LNCaP clone FGC (cell line): ENCODE results near the gene MET.
"Not testable (repeated sequence)": the region's sequence is repeated elsewhere in the genome, so short reads cannot be mapped to it uniquely, and the experiment has no call there.

ENCODE experiments used
- DNase-seq: peaks from one replicate; pipeline ENCODE4 v3.0.0-alpha.2; 2011; ENCODE audit warnings: low read depth
- H3K4me3 ChIP-seq: 2 replicates; pipeline ENCODE4 v1.5.1; 2011; ENCODE audit warnings: mild to moderate bottlenecking, low read depth, low read length, control low read depth
- CTCF ChIP-seq: IDR thresholded peaks from 2 replicates; pipeline ENCODE4 v1.5.1; 2012; ENCODE audit warnings: mild to moderate bottlenecking; ENCODE audit not compliant: control insufficient read depth, insufficient read depth; ENCODE audit errors: extremely low read depth

The MET gene

GRCh38 chr7:116647861-116648260 lies 24.1 kb upstream of the MET start:
- H3K4me3 ChIP-seq: no peak overlapping the region
- DNase-seq: no peak
- TF ChIP-seq CTCF: no peak

- no peak overlapping the region for H3K4me3 ChIP-seq
- no peak for TF ChIP-seq CTCF
- no peak for DNase-seq
Observed at GRCh38 chr7:116650436-116650835, 21.6 kb upstream of the MET start.

- DNase-seq: no peak
- no peak for TF ChIP-seq CTCF
- H3K4me3 ChIP-seq: no peak overlapping the region
Observed at GRCh38 chr7:116652793-116653192, 19.2 kb upstream of the MET start.

- DNase-seq: no peak
- TF ChIP-seq CTCF: no peak
- H3K4me3 ChIP-seq: no peak overlapping the region
Observed at GRCh38 chr7:116653204-116653603, 18.8 kb upstream of the MET start.

- no peak for TF ChIP-seq CTCF
- no peak overlapping the region for H3K4me3 ChIP-seq
- no peak for DNase-seq
Observed at GRCh38 chr7:116653646-116654045, 18.4 kb upstream of the MET start.

GRCh38 chr7:116659248-116659647 lies 12.7 kb upstream of the MET start:
- not testable (repeated sequence) for H3K4me3 ChIP-seq, DNase-seq

GRCh38 chr7:116661865-116662264 lies 10.1 kb upstream of the MET start:
- no peak overlapping the region for H3K4me3 ChIP-seq
- TF ChIP-seq CTCF: no peak
- DNase-seq: no peak

- H3K4me3 ChIP-seq: no peak overlapping the region
- DNase-seq: no peak
- no peak for TF ChIP-seq CTCF
Observed at GRCh38 chr7:116663744-116664143, 8.3 kb upstream of the MET start.
